HepG2 (cell line): Measurements from ENCODE around the gene GRIN2C.

Experiments used
- BRCA1 ChIP-seq: sonication (generic); formaldehyde crosslinking; IDR thresholded peaks from 2 replicates; pipeline ENCODE4 v1.4.0; 2020; ENCODE audit warnings: missing genetic modification reagents
- BRD4 ChIP-seq: sonication (generic); formaldehyde crosslinking; IDR thresholded peaks from 2 replicates; pipeline ENCODE4 v1.4.0; 2020; ENCODE audit warnings: missing genetic modification reagents
- KLF15 ChIP-seq: sonication (generic); formaldehyde crosslinking; IDR thresholded peaks from 2 replicates; pipeline ENCODE4 v1.8.1; 2023; ENCODE audit warnings: borderline replicate concordance, mild to moderate bottlenecking, inconsistent platforms, missing genetic modification reagents, mixed read lengths
- MXI1 ChIP-seq: IDR thresholded peaks from 3 replicates; pipeline ENCODE4 v1.6.1; 2012; ENCODE audit warnings: low read depth, low read length, inconsistent platforms, borderline replicate concordance
- NFRKB ChIP-seq: fragments of 450-650 bp; IDR thresholded peaks from 2 replicates; pipeline ENCODE4 v1.6.1; 2017
- PCBP1 ChIP-seq: fragments of 200-400 bp; formaldehyde crosslinking; IDR thresholded peaks from 2 replicates; pipeline ENCODE4 v1.6.1; 2017; ENCODE audit warnings: mild to moderate bottlenecking, low read depth, low read length, borderline replicate concordance
- SP1 ChIP-seq, 2 experiments: fragments of 450-650 bp in 1 of 2; sonication (generic) in 1 of 2; formaldehyde crosslinking in 1 of 2; IDR thresholded peaks; 2 replicates each; pipeline versions ENCODE4 v1.4.0 to v1.6.1; 2016 to 2020; ENCODE audit warnings: missing genetic modification reagents in 1 of 2
- ZNF549 ChIP-seq: sonication (generic); formaldehyde crosslinking; IDR thresholded peaks from 2 replicates; pipeline ENCODE4 v1.5.0; 2020; ENCODE audit warnings: missing genetic modification reagents
- ZNF841 ChIP-seq: sonication (generic); formaldehyde crosslinking; IDR thresholded peaks from 2 replicates; pipeline ENCODE4 v1.8.1; 2023; ENCODE audit warnings: missing genetic modification reagents, borderline replicate concordance
- TF ChIP-seq, protein P1 (sequence below): sonication (generic); formaldehyde crosslinking; IDR thresholded peaks from 2 replicates; pipeline ENCODE4 v1.5.1; 2020; ENCODE audit warnings: mild to moderate bottlenecking, missing genetic modification reagents, moderate library complexity

GRCh38 chr17:74850310-74850709, 9.4 kb downstream of the GRIN2C start:
- TF ChIP-seq NFRKB, result no peak
- no peak for TF ChIP-seq SP1 (IDR thresholded peaks at IDR 0.05)
- no peak for TF ChIP-seq SP1 (CRISPR knock-in tag; IDR thresholded peaks at IDR 0.05)
- TF ChIP-seq MXI1, result no peak
- TF ChIP-seq, protein P1, sequence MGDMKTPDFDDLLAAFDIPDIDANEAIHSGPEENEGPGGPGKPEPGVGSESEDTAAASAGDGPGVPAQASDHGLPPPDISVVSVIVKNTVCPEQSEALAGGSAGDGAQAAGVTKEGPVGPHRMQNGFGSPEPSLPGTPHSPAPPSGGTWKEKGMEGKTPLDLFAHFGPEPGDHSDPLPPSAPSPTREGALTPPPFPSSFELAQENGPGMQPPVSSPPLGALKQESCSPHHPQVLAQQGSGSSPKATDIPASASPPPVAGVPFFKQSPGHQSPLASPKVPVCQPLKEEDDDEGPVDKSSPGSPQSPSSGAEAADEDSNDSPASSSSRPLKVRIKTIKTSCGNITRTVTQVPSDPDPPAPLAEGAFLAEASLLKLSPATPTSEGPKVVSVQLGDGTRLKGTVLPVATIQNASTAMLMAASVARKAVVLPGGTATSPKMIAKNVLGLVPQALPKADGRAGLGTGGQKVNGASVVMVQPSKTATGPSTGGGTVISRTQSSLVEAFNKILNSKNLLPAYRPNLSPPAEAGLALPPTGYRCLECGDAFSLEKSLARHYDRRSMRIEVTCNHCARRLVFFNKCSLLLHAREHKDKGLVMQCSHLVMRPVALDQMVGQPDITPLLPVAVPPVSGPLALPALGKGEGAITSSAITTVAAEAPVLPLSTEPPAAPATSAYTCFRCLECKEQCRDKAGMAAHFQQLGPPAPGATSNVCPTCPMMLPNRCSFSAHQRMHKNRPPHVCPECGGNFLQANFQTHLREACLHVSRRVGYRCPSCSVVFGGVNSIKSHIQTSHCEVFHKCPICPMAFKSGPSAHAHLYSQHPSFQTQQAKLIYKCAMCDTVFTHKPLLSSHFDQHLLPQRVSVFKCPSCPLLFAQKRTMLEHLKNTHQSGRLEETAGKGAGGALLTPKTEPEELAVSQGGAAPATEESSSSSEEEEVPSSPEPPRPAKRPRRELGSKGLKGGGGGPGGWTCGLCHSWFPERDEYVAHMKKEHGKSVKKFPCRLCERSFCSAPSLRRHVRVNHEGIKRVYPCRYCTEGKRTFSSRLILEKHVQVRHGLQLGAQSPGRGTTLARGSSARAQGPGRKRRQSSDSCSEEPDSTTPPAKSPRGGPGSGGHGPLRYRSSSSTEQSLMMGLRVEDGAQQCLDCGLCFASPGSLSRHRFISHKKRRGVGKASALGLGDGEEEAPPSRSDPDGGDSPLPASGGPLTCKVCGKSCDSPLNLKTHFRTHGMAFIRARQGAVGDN (CRISPR knock-in tag), result no peak
- no peak for TF ChIP-seq KLF15 (CRISPR knock-in tag)
- TF ChIP-seq BRD4 (CRISPR knock-in tag), result no peak
- no peak for TF ChIP-seq PCBP1
- no peak for TF ChIP-seq ZNF549 (CRISPR knock-in tag)
- TF ChIP-seq BRCA1 (CRISPR knock-in tag), result no peak
- no peak for TF ChIP-seq ZNF841 (CRISPR knock-in tag)
